ENCODE data around the gene PPARA.

The PPARA gene

GRCh38 chr22:46233231-46233630 is 82.9 kb downstream of the PPARA start:
- TF ChIP-seq ZNF274 (IDR thresholded peaks at IDR 0.05; ENCODE audit: low read depth, low read length) = no peak

GRCh38 chr22:46234969-46235368 is 84.6 kb downstream of the PPARA start:
- no peak overlapping the region for H3K4me3 ChIP-seq (ENCODE audit: low read length)
- no peak for TF ChIP-seq ZNF274 (IDR thresholded peaks at IDR 0.05; ENCODE audit: low read depth, low read length)

More at GRCh38 chr22:46233231-46233630, 82.9 kb downstream of the PPARA start:
- H3K4me3 ChIP-seq (ENCODE audit: low read length) = no peak overlapping the region

- no peak for TF ChIP-seq ZNF274 (IDR thresholded peaks at IDR 0.05; ENCODE audit: low read depth, low read length)
- H3K4me3 ChIP-seq (ENCODE audit: low read length) = no peak overlapping the region
Measured at GRCh38 chr22:46237453-46238124, 87.3 kb downstream of the PPARA start.

- no peak for TF ChIP-seq ZNF274 (IDR thresholded peaks at IDR 0.05; ENCODE audit: low read depth, low read length)
- no peak overlapping the region for H3K4me3 ChIP-seq (ENCODE audit: low read length)
Measured at GRCh38 chr22:46238541-46238940, 88.2 kb downstream of the PPARA start.

GRCh38 chr22:46239261-46240048 is 89.1 kb downstream of the PPARA start:
- H3K4me3 ChIP-seq (ENCODE audit: low read length) = no peak overlapping the region
- no peak for TF ChIP-seq ZNF274 (IDR thresholded peaks at IDR 0.05; ENCODE audit: low read depth, low read length)

- TF ChIP-seq ZNF274 (IDR thresholded peaks at IDR 0.05; ENCODE audit: low read depth, low read length) = no peak
- no peak overlapping the region for H3K4me3 ChIP-seq (ENCODE audit: low read length)
Measured at GRCh38 chr22:46240073-46240472, 89.7 kb downstream of the PPARA start.

GRCh38 chr22:46240506-46240905 is 90.2 kb downstream of the PPARA start:
- H3K4me3 ChIP-seq (ENCODE audit: low read length) = no peak overlapping the region
- TF ChIP-seq ZNF274 (IDR thresholded peaks at IDR 0.05; ENCODE audit: low read depth, low read length) = no peak

GRCh38 chr22:46240907-46241306 is 90.6 kb downstream of the PPARA start:
- no peak for TF ChIP-seq ZNF274 (IDR thresholded peaks at IDR 0.05; ENCODE audit: low read depth, low read length)
- no peak overlapping the region for H3K4me3 ChIP-seq (ENCODE audit: low read length)

- H3K4me3 ChIP-seq (ENCODE audit: low read length) = no peak overlapping the region
- TF ChIP-seq ZNF274 (IDR thresholded peaks at IDR 0.05; ENCODE audit: low read depth, low read length) = no peak
Measured at GRCh38 chr22:46241396-46242007, 91.2 kb downstream of the PPARA start.

- no peak for TF ChIP-seq ZNF274 (IDR thresholded peaks at IDR 0.05; ENCODE audit: low read depth, low read length)
- no peak overlapping the region for H3K4me3 ChIP-seq (ENCODE audit: low read length)
Measured at GRCh38 chr22:46242076-46242475, 91.8 kb downstream of the PPARA start.

GRCh38 chr22:46244771-46245170 is 94.4 kb downstream of the PPARA start:
- TF ChIP-seq ZNF274 (IDR thresholded peaks at IDR 0.05; ENCODE audit: low read depth, low read length) = no peak
- no peak overlapping the region for H3K4me3 ChIP-seq (ENCODE audit: low read length)

- H3K4me3 ChIP-seq (ENCODE audit: low read length) = no peak overlapping the region
- TF ChIP-seq ZNF274 (IDR thresholded peaks at IDR 0.05; ENCODE audit: low read depth, low read length) = no peak
Measured at GRCh38 chr22:46245511-46245910, 95.2 kb downstream of the PPARA start.

- H3K4me3 ChIP-seq (ENCODE audit: low read length) = no peak overlapping the region
- no peak for TF ChIP-seq ZNF274 (IDR thresholded peaks at IDR 0.05; ENCODE audit: low read depth, low read length)
Measured at GRCh38 chr22:46246178-46246577, 95.9 kb downstream of the PPARA start.

- no peak overlapping the region for H3K4me3 ChIP-seq (ENCODE audit: low read length)
- no peak for TF ChIP-seq ZNF274 (IDR thresholded peaks at IDR 0.05; ENCODE audit: low read depth, low read length)
Measured at GRCh38 chr22:46247443-46247975, 97.2 kb downstream of the PPARA start.

Data from GM08714 (cell line).